Neuronal stem cell (in vitro differentiated cells): ENCODE measurements around the gene WFDC6.

Source experiments
- DNase-seq: peaks from one replicate; pipeline ENCODE4 v3.0.0-alpha.2; 2013; ENCODE audit warnings: low spot score
- H2AFZ ChIP-seq: one replicate; pipeline ENCODE4 v1.6.1; 2013; ENCODE audit warnings: mild to moderate bottlenecking, low read length, inconsistent platforms
- H2AK5ac ChIP-seq: 2 replicates; pipeline ENCODE4 v1.6.1; 2013; ENCODE audit warnings: low read depth, mild to moderate bottlenecking, inconsistent platforms, low read length, moderate library complexity, mixed read lengths
- H2BK120ac ChIP-seq: 2 replicates; pipeline ENCODE4 v1.6.1; 2013; ENCODE audit warnings: low read depth, mild to moderate bottlenecking, inconsistent platforms, low read length, moderate library complexity, mixed read lengths
- H2BK12ac ChIP-seq: one replicate; pipeline ENCODE4 v1.6.1; 2013; ENCODE audit warnings: low read length, inconsistent platforms
- H2BK15ac ChIP-seq: 2 replicates; pipeline ENCODE4 v1.6.1; 2013; ENCODE audit warnings: mild to moderate bottlenecking, low read length, inconsistent platforms, mixed read lengths
- H2BK5ac ChIP-seq: one replicate; pipeline ENCODE4 v1.6.1; 2013; ENCODE audit warnings: inconsistent platforms, mild to moderate bottlenecking, low read length, moderate library complexity
- H3K14ac ChIP-seq: one replicate; pipeline ENCODE4 v1.6.1; 2013; ENCODE audit warnings: low read length, inconsistent platforms
- H3K18ac ChIP-seq: 2 replicates; pipeline ENCODE4 v1.6.1; 2013; ENCODE audit warnings: low read length, inconsistent platforms
- H3K23ac ChIP-seq: 2 replicates; pipeline ENCODE4 v1.6.1; 2013; ENCODE audit warnings: low read depth, mild to moderate bottlenecking, mixed read lengths, low read length, inconsistent platforms; ENCODE audit not compliant: poor library complexity
- H3K27ac ChIP-seq: replicated peaks from 3 replicates; pipeline ENCODE4 v1.5.1; 2013; ENCODE audit warnings: low read length, inconsistent platforms
- H3K27me3 ChIP-seq, 3 experiments: 2 replicates each; pipeline ENCODE4 v1.6.1; 2013; ENCODE audit warnings: low read length in 3 of 3, mild to moderate bottlenecking in 2 of 3, inconsistent platforms in 1 of 3, low read depth in 1 of 3, mixed read lengths in 1 of 3, moderate library complexity in 1 of 3; ENCODE audit not compliant: control insufficient read depth in 3 of 3, insufficient read depth in 3 of 3
- H3K36me3 ChIP-seq, 2 donors: replicated peaks in 1 of 2; 2 replicates each; pipeline ENCODE4 v1.6.1; 2013; ENCODE audit warnings: low read length in 2 of 2; ENCODE audit not compliant: control insufficient read depth in 2 of 2, insufficient read depth in 2 of 2
- H3K4ac ChIP-seq: 2 replicates; pipeline ENCODE4 v1.6.1; 2013; ENCODE audit warnings: inconsistent platforms, mild to moderate bottlenecking, low read length, moderate library complexity
- H3K4me1 ChIP-seq, 2 donors: 1 replicate in 1 of 2; 2 replicates in 1 of 2; pipeline ENCODE4 v1.6.1; 2013; ENCODE audit warnings: low read length in 2 of 2, low read depth in 1 of 2; ENCODE audit not compliant: control insufficient read depth in 2 of 2, insufficient read depth in 1 of 2
- H3K4me2 ChIP-seq: one replicate; pipeline ENCODE4 v1.6.1; 2013; ENCODE audit warnings: mild to moderate bottlenecking, low read length, inconsistent platforms; ENCODE audit not compliant: insufficient read depth, poor library complexity, severe bottlenecking
- H3K4me3 ChIP-seq, 2 donors: 2 replicates each; pipeline ENCODE4 v1.5.1; 2013; ENCODE audit warnings: low read length in 2 of 2, mild to moderate bottlenecking in 2 of 2, inconsistent platforms in 1 of 2, moderate library complexity in 1 of 2
- H3K79me1 ChIP-seq: one replicate; pipeline ENCODE4 v1.6.1; 2013; ENCODE audit warnings: low read depth, mild to moderate bottlenecking, inconsistent platforms, low read length, moderate library complexity
- H3K9ac ChIP-seq: one replicate; pipeline ENCODE4 v1.6.1; 2013; ENCODE audit warnings: mild to moderate bottlenecking, low read depth, low read length, inconsistent platforms; ENCODE audit not compliant: poor library complexity
- H3K9me3 ChIP-seq, 2 donors: replicated peaks in 1 of 2; 2 replicates each; pipeline versions ENCODE3 to v1.6.1; 2013; ENCODE audit warnings: low read length in 2 of 2, mild to moderate bottlenecking in 2 of 2, inconsistent platforms in 1 of 2, low read depth in 1 of 2, mixed read lengths in 1 of 2, moderate library complexity in 1 of 2; ENCODE audit not compliant: control insufficient read depth in 2 of 2, insufficient read depth in 1 of 2
- H4K8ac ChIP-seq: one replicate; pipeline ENCODE4 v1.6.1; 2013; ENCODE audit warnings: low read depth, mild to moderate bottlenecking, inconsistent platforms, low read length, moderate library complexity
- H4K91ac ChIP-seq: one replicate; pipeline ENCODE4 v1.6.1; 2013; ENCODE audit warnings: low read length, low read depth, mild to moderate bottlenecking, inconsistent platforms; ENCODE audit not compliant: poor library complexity
- WGBS, 2 donors: extraction: QIAGEN DNeasy Blood & Tissue Kit; methylation state at CpG; one replicate each; pipeline ENCODE4 v1.1.7; 2013; ENCODE audit warnings: missing lambda C conversion rate in 2 of 2, mixed read lengths in 1 of 2; ENCODE audit not compliant: insufficient read length in 2 of 2, insufficient replicate concordance in 1 of 2; ENCODE audit errors: extremely low coverage in 2 of 2; 5-methylcytosine and 5-hydroxymethylcytosine counted together

Gene WFDC6

GRCh38 chr20:45506398-45506797, 32.9 kb downstream of the WFDC6 start:
- Histone ChIP-seq H3K9ac (no peak overlapping the region), H2BK15ac (no peak overlapping the region), H3K4me1 (no peaks in the 10 kb centered on the region), H3K27ac (no peak overlapping the region), H2AFZ (no peak overlapping the region), H3K9me3 (no peaks in the 10 kb centered on the region), H2BK5ac (no peak overlapping the region), H4K8ac (no peak overlapping the region), H2BK120ac (no peak overlapping the region), H3K14ac (no peak overlapping the region), H2AK5ac (no peak overlapping the region), H3K4me3 (no peak overlapping the region), H3K27me3 (peaks cover 0 to 12% (median 0%) of the 10 kb centered on the region in 3 experiments), H3K79me1 (no peaks in the 10 kb centered on the region), H3K36me3 (no peaks in the 10 kb centered on the region), H2BK12ac (no peak overlapping the region), H4K91ac (no peak overlapping the region), H3K4ac (no peak overlapping the region), H3K18ac (no peak overlapping the region), H3K4me2 (no peak overlapping the region), H3K23ac (no peak overlapping the region)
- WGBS, 2 donors: no CpG with 5 or more reads among the region's 2 CpGs
- no peak for DNase-seq

DNA sequence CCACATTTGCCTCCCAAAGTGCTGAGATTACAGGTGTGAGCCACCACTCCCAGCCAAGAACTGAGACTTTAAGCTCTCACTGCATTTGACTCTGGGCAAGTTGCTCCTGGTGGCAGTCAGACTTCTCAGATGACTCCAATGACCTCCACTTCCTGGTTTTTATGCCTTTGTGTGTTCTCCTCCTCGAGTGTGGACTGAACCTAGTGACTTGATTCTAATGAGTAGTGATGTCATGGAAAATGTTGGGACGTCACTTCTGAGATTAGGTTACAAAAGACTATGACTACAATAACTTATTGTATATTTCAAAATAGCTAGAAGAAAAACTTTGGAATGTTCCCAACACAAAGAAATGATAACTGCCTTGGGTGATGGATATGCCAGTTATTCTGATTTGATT, 35.9 kb downstream of the WFDC6 start:
- H3K18ac ChIP-seq: no peak overlapping the region
- no peak overlapping the region for H2BK120ac ChIP-seq
- H4K8ac ChIP-seq: no peak overlapping the region
- no peak overlapping the region for H4K91ac ChIP-seq
- no peak overlapping the region for H3K23ac ChIP-seq
- H2BK15ac ChIP-seq: no peak overlapping the region
- no peak overlapping the region for H3K9ac ChIP-seq
- no peaks in the 10 kb centered on the region for H3K36me3 ChIP-seq
- H3K4ac ChIP-seq: no peak overlapping the region
- no CpG with 5 or more reads among the region's 2 CpGs for WGBS, 2 donors
- H3K9me3 ChIP-seq: no peaks in the 10 kb centered on the region
- H3K79me1 ChIP-seq: no peaks in the 10 kb centered on the region
- no peak overlapping the region for H2BK12ac ChIP-seq
- DNase-seq: no peak
- no peak overlapping the region for H2BK5ac ChIP-seq
- peaks cover 0 to 10% (median 0%) of the 10 kb centered on the region in 3 experiments for H3K27me3 ChIP-seq
- no peaks in the 10 kb centered on the region for H3K4me1 ChIP-seq
- no peak overlapping the region for H3K27ac ChIP-seq
- H3K14ac ChIP-seq: no peak overlapping the region
- no peak overlapping the region for H2AFZ ChIP-seq
- no peak overlapping the region for H3K4me2 ChIP-seq
- H3K4me3 ChIP-seq: no peak overlapping the region
- H2AK5ac ChIP-seq: no peak overlapping the region

GRCh38 chr20:45502561-45502960, 36.7 kb downstream of the WFDC6 start:
- no peak overlapping the region for H3K27ac ChIP-seq
- H3K79me1 ChIP-seq: no peaks in the 10 kb centered on the region
- WGBS, 2 donors: no CpG with 5 or more reads among the region's 1 CpG
- H2BK5ac ChIP-seq: no peak overlapping the region
- no peak for DNase-seq
- H3K9ac ChIP-seq: no peak overlapping the region
- no peak overlapping the region for H3K4ac ChIP-seq
- no peaks in the 10 kb centered on the region for H3K36me3 ChIP-seq
- H3K23ac ChIP-seq: no peak overlapping the region
- H2AFZ ChIP-seq: no peak overlapping the region
- H2BK12ac ChIP-seq: no peak overlapping the region
- H3K9me3 ChIP-seq: no peaks in the 10 kb centered on the region
- H3K18ac ChIP-seq: no peak overlapping the region
- no peak overlapping the region for H2AK5ac ChIP-seq
- no peaks in the 10 kb centered on the region for H3K4me1 ChIP-seq
- H3K4me2 ChIP-seq: no peak overlapping the region
- no peak overlapping the region for H2BK120ac ChIP-seq
- no peak overlapping the region for H4K91ac ChIP-seq
- peaks cover 0 to 10% (median 0%) of the 10 kb centered on the region in 3 experiments for H3K27me3 ChIP-seq
- H3K14ac ChIP-seq: no peak overlapping the region
- H4K8ac ChIP-seq: no peak overlapping the region
- H2BK15ac ChIP-seq: no peak overlapping the region
- H3K4me3 ChIP-seq: no peak overlapping the region

DNA sequence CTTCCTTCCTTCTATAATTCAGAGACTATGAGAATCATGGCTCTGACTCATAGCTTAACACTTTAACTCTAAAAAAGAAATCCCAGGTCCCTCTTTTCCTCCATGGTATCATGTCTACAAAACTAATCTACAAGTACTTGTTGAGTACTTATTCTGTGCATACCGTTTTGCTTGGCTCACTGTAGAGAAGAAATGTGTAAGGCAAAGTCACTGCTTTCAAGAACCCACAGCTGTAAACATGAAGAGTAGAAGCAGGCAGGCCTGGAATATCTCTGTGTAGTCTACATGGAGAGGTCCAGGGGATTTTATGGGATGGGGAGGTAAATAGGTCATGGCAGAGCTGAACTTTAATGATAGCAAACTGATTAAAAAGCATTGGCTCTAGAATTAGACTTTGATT, 37.7 kb downstream of the WFDC6 start:
- Histone ChIP-seq H3K9me3 (no peaks in the 10 kb centered on the region), H3K4me3 (no peak overlapping the region), H4K91ac (no peak overlapping the region), H3K14ac (no peak overlapping the region), H2BK15ac (no peak overlapping the region), H3K18ac (no peak overlapping the region), H3K4ac (no peak overlapping the region), H3K36me3 (no peaks in the 10 kb centered on the region), H3K4me2 (no peak overlapping the region), H2BK120ac (no peak overlapping the region), H2AFZ (no peak overlapping the region), H2BK12ac (no peak overlapping the region), H3K9ac (no peak overlapping the region), H2AK5ac (no peak overlapping the region), H3K4me1 (no peaks in the 10 kb centered on the region), H3K27ac (no peak overlapping the region), H4K8ac (no peak overlapping the region), H3K23ac (no peak overlapping the region), H3K27me3 (peaks cover 0 to 12% (median 0%) of the 10 kb centered on the region in 3 experiments), H3K79me1 (no peaks in the 10 kb centered on the region), H2BK5ac (no peak overlapping the region)
- WGBS, 2 donors: no CpG with 5 or more reads among the region's 1 CpG
- DNase-seq: no peak
